Stimulated activated CD8-positive, alpha-beta memory T cell treated with anti-CD3 and anti-CD28 coated beads, Interleukin-7, amount 100 ng/mL, for 24 hours (primary cell): ENCODE measurements around the gene PPP1R14B.
A peak's percentile ranks its signal among the peaks of the same experiment; 100 is the strongest.

Experiments
- DNase-seq: peaks from one replicate; pipeline ENCODE4 v3.0.0-alpha.2; 2020; ENCODE audit warnings: low read depth

Gene PPP1R14B

DNA sequence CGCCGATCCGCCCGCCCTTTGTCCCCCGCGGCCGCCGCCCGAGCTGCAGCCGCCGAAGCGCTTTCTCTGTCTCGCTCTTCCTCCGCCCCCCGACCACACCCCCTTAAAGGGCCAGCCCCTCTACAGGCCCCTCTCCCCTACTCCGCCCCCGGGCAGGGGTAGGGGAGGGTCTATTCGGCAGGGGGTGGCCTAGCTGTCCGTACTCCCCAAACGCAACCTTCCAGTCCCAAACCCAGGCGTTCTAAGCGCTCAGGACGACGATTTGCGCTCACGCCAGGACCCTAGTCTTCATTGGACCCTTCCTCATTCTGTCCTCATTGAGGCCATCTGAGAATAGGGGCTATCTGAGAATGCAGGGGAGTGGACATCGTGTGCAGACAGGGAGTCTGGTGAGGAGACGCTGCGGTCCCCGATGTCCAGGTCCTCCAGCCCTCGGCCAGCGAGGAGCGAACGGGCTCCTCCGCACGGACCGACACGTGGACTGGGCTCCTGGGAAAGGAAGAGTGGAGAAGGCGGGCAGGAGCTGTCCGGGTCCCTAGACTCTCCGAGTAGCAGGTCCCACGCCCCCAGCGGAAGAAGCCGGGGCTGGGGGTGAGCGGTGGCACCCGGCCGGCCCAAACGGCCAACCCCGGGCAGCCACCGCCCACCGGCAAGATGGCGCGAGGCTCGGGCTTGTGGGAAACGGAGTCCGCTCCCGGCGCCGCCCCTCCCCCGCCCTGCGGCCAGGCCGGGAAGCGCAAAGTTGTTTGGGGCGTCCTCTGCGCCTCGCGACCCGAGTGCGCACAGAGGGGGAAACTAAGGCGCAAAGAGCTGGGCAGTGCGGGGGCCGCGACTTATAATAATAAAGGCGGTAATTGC, at the start of gene PPP1R14B:
Gene PPP1R14B, minus strand, starts transcription at position 73 of the 858 bp plus-strand sequence. CDS start 270 bp downstream, outside the sequence.
- peak; percentile 67 for DNase-seq

- DNase-seq, result no peak
Observed at GRCh38 chr11:64296236-64296635, 49.5 kb upstream of the PPP1R14B start.

DNA sequence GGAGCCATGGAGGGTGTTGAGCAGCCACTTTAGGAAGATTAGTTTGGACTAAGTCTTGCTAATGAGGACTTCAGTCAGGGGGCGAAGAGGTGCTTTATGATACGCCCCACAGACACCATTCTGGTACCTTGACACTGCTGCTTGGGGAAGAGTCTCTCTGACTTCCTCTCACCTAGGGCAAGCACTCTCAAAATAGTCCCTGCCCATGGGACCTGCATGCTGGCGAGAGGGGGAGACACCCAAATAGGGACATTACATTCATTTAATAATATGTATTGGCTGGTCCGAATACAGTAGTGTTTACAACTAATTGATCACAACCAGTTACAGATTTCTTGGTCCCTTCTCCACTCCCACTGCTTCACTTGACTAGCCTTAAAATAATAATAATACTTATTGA, 49.0 kb upstream of the PPP1R14B start:
- no peak for DNase-seq

DNA sequence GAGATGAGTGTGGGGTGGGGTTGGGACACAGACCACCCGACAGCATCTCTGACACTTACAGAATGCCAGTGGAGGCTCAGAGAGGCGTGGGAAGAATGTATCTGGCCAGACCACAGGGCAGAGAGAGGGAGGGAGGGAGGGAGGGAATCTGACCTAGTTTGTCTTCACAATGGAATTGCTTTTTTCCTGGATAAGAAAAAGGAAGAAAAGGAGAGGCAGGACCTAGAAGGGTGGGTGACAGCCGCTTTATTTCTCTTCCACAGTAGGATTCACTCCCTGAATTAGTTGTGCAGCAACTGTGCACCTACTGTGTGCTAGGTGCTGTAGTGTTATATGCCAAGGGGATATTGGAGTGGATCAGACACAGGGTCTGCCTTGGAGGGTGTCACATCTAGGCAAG, 48.0 kb upstream of the PPP1R14B start:
- DNase-seq, result no peak

DNA sequence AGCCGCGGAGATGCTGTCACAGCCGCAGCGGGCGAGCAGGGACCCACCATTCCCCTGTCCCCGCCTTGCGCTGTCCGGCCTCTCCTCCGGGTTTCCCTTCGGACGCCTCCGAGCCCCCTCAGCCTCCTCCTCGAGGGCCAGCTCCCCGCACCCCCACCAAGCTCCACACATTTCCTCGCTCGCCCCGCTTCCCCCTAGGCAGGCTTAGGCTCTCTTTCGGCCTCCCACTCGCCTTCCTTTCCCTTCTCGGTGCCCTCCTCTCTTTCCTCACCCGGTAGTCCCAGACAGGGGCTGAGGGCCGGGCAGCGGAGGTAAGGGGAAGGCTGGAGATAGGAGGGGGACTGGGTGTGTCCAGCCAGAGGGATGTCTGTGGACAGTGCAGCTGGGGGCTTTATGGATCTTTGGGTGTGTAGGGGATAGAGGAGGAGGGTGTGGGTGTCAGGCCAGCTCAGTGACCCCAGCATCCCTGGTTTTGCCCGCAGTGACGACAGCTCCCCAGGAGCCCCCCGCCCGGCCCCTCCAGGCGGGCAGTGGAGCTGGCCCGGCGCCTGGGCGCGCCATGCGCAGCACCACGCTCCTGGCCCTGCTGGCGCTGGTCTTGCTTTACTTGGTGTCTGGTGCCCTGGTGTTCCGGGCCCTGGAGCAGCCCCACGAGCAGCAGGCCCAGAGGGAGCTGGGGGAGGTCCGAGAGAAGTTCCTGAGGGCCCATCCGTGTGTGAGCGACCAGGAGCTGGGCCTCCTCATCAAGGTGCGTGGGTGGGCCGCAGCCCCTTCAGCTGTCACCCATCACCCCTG, 45.9 kb upstream of the PPP1R14B start:
- no peak for DNase-seq

GRCh38 chr11:64291752-64292459, 45.2 kb upstream of the PPP1R14B start:
- no peak for DNase-seq

DNA sequence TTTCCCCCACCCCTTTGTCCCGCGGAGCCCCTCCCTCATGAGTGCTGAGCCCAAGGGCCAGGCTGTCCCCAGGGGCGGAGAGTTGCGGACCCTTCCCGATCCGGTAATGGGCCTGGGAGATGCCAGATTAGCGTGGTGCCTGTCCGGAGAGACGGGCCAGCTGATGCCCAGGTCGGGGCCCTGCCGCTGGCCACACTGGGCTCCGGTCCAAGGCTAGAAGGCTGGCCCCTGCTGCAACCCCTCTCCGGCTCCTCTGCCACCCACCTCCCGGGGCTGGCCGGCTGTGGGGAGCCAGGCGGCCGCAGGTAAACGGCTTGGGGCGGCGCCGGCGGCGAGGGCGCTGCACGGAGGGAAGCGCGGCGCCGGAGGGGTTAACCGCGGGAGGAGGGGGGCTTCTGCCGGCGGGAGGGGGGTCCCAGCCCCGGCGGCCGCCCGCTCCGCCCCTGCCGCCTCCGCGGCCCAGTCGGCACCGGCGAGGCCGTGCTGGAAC, 44.6 kb upstream of the PPP1R14B start, which contains the start of gene KCNK4:
Gene KCNK4, plus strand, starts transcription at position 41 of the 490 bp plus-strand sequence. CDS start 1,717 bp downstream, outside the sequence.
- no peak for DNase-seq

- DNase-seq, result no peak
Observed at GRCh38 chr11:64290352-64291261, 43.9 kb upstream of the PPP1R14B start.

GRCh38 chr11:64289002-64289564, 42.3 kb upstream of the PPP1R14B start:
- no peak for DNase-seq

DNA sequence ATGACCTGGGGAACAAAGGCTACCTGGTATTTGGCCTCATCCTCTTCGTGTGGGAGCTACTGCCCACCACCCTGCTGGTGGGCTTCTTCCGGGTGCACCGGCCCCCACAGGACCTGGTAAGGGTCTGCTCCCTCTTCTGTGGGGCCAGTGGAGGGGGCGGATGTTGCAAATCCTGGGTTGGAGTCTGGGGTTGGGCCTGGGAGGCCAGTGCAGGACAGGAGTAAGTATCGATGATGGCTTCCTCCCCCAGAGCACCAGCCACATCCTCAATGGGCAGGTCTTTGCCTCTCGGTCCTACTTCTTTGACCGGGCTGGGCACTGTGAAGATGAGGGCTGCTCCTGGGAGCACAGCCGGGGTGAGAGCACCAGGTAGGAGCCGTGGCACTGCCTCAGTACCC, 41.6 kb upstream of the PPP1R14B start:
- DNase-seq, result no peak

GRCh38 chr11:64287676-64288352, 41.1 kb upstream of the PPP1R14B start:
- DNase-seq, result no peak

DNA sequence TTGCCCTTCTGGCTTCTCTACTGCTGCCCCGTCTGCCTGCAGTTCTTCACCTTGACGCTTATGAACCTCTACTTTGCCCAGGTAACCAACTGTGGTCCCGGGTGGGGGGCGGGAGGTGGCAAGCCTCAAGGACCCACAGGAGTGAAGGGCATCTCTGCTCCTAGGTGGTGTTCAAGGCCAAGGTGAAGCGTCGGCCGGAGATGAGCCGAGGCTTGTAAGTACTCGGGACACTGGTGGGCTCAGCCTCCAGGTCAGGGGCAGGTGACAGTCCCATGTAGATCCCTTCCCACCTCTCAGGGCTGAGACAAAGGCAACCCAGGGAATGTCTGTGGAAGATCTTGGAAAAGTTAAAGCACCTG, 40.0 kb upstream of the PPP1R14B start:
- no peak for DNase-seq

DNA sequence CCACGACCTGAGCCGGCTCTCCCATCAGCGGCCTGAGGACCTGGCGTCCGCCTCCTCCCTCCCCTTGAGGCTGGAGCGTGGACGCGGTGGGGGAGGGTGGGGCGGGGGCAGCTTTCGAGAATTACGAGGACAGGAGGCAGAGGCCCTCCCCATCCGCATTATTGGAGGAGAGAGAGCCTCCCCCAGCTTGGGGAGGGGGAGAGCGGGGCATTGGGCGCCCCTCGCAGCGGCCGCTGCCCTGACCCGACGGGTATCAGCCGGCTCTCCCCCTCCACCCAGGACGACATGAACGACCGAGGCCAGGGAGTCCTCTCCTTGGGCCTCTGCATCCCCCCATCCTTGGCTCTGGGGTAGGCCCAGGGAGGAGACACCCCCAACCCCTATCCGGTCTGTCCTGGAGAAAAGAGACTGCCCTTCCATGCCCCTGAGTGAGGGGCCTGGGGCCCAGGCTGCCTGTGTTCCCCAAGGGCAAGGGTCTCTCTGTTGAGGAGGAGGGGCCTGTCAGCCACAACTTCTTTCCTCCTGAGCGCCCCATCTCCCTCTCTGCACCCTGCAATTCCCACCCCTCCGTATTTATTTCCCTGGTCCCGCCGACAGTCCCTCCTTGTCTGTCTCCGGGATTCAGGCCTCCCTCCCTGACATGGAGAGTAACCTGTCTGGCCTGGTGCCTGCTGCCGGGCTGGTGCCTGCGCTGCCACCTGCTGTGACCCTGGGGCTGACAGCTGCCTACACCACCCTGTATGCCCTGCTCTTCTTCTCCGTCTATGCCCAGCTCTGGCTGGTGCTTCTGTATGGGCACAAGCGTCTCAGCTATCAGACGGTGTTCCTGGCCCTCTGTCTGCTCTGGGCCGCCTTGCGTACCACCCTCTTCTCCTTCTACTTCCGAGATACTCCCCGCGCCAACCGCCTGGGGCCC, 39.4 kb upstream of the PPP1R14B start:
- DNase-seq, result no peak

- peak; percentile 87 for DNase-seq
Observed at GRCh38 chr11:64284962-64285884, 38.5 kb upstream of the PPP1R14B start, which contains the start of gene GPR137. GPR137 (plus strand) TSS chr11:64285848; CDS start chr11:64286525, 677 bp downstream.

DNA sequence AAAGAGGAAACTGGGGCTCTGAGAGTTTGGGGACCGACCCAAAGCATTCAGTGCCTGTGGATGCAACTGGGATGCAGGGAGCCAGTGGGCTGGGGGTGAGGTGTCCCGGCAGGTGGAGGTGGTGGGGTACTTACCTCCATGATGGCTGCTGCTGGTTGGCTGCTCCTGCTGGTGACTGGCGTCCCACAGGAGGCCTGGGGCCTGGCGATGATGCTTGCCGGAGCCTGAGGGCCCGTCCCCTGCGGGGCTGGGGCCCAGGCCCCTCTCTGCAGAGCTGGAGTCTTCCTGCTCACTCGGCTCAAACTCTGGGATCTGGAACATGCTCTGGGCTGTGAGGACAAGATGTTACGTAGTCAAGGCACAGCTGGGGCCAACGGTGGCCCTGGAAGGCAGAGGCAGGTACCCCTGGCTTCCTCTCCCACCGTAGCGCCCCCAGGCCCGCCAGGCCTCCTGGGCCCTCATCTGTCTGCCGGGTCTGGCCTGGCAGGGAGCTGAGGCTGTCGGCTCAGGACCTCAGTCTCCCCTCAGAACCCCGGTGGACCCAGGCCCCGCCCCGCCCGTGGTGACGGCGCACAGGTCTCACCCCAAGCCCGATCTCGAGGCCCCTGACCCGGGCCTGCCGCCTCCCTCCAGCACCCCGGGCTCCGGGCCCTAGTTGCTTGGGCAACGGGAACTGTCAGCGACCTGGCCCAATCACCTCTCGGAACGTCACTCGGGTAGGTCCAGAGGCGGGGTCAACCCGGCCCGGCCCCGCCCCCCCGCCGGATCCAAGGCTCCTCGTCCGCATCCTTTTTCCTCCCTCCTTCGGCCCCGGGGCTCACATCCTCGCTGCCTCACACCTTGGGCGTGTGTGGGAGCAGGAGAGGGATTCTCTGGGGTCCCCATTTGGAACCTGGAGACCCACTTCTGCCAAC, 37.6 kb upstream of the PPP1R14B start, which contains the start of gene BAD:
Gene BAD, minus strand, starts transcription at position 618 of the 914 bp plus-strand sequence. Its CDS starts 297 bp downstream, at position 321.
- DNase-seq, result peak; percentile 88

DNA sequence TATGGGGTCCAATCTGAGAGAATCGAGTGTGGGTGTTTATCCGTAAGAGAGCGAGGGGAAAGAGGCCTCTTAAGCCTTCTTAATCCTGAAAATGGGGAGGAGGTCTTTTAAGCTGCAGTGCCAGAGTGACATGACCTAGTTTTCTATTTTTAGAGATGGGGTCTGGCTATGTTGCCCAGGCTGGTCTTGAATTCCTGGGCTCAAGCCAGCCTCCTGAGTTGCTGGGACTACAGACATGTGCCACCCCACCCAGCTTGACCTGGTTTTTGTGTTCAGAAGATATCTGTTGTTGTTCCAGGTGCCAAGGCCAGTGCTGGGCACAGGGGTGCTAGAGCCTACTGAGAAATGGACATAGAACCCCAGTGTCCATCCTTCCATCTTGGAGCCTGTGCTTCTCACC, 36.3 kb upstream of the PPP1R14B start:
- DNase-seq, result no peak
